ENCODE measurements around the gene ZNF613. TPM values are rescaled to one million over a fixed set of nuclear protein-coding genes. Genes with fewer than 3 reads are reported as not detected.
A peak's percentile ranks its signal among the peaks of the same experiment; 100 is the strongest.

ZNF613 gene
- total and polyA plus RNA-seq, 2 donors (not counting 3 experiments of a cell fraction or from before 2014, with no cell fraction given): 1.7 to 6.5 TPM

- dilution Hi-C loops (cut with MboI; ENCODE audit: extremely low pct_ligation_motif_present, low sequenced_read_pairs): no loop called here
- TF ChIP-seq MYC (IDR thresholded peaks at IDR 0.05; ENCODE audit: low read depth, low read length): no peak
- TF ChIP-seq MAX (IDR thresholded peaks at IDR 0.05; ENCODE audit: insufficient read depth, insufficient read length): no peak
- TF ChIP-seq CTCF (IDR thresholded peaks at IDR 0.05; ENCODE audit: extremely low read depth in 1 of 2, insufficient read depth in 1 of 2, low read depth in 1 of 2, low read length in 2 of 2): no peak
- TF ChIP-seq GATA2 (IDR thresholded peaks at IDR 0.05; ENCODE audit: insufficient read depth, insufficient read length, low read depth, low read length): peak; percentile 23
Measured at GRCh38 chr19:51927859-51928258, 587 bp downstream of the ZNF613 start.

GRCh38 chr19:51931921-51932320 is 4.6 kb downstream of the ZNF613 start:
- dilution Hi-C loops (cut with MboI; ENCODE audit: extremely low pct_ligation_motif_present, low sequenced_read_pairs) (no loop called here), intact Hi-C loops (cut with micrococcal nuclease) (no loop called here)
- ChIA-PET POLR2A (no interaction called here), CTCF (no interaction called here)
- DNase-seq (ENCODE audit: low read depth, low spot score): no peak
- no TSS peak for BruUV-seq (replicated peaks)
- TF ChIP-seq JUN (IDR thresholded peaks at IDR 0.05; ENCODE audit: borderline replicate concordance, insufficient read depth, insufficient read length, low read depth) (no peak), CTCF (IDR thresholded peaks at IDR 0.05; ENCODE audit: extremely low read depth in 1 of 2, insufficient read depth in 1 of 2, low read depth in 1 of 2, low read length in 2 of 2) (no peak), FOS (IDR thresholded peaks at IDR 0.05; ENCODE audit: borderline replicate concordance, insufficient read depth, low read length) (no peak), MAX (IDR thresholded peaks at IDR 0.05; ENCODE audit: insufficient read depth, insufficient read length) (no peak), POLR2AphosphoS5 (IDR thresholded peaks at IDR 0.05; ENCODE audit: insufficient read depth, low read depth, low read length) (no peak), POLR2A (IDR thresholded peaks at IDR 0.05; ENCODE audit: low read depth, low read length) (no peak), MYC (IDR thresholded peaks at IDR 0.05; ENCODE audit: low read depth, low read length) (no peak), GATA2 (IDR thresholded peaks at IDR 0.05; ENCODE audit: insufficient read depth, insufficient read length, low read depth, low read length) (no peak), EZH2 (IDR thresholded peaks at IDR 0.05; ENCODE audit: borderline replicate concordance, low read depth, low read length, severe bottlenecking) (no peak)
- Histone ChIP-seq H2AFZ (ENCODE audit: low read depth, low read length) (no peak overlapping the region), H3K4me1 (ENCODE audit: control insufficient read depth, extremely low read depth, insufficient read depth, low read length) (peaks cover 3% of the 10 kb centered on the region), H3K27ac (ENCODE audit: insufficient read depth, low read depth, low read length) (no peak overlapping the region), H3K79me2 (ENCODE audit: control insufficient read depth, insufficient read depth, low read length) (peaks cover 3% of the 10 kb centered on the region), H3K9me1 (replicated peaks; ENCODE audit: control insufficient read depth, extremely low read depth, insufficient read depth, low read length) (no peaks in the 10 kb centered on the region), H3K9me3 (replicated peaks; ENCODE audit: control insufficient read depth, insufficient read depth, low read length) (no peaks in the 10 kb centered on the region), H3K4me2 (ENCODE audit: insufficient read depth, low read length) (no peak overlapping the region), H4K20me1 (replicated peaks; ENCODE audit: control insufficient read depth, extremely low read depth, insufficient read depth, low read length) (no peaks in the 10 kb centered on the region), H3K9ac (replicated peaks; ENCODE audit: extremely low read depth, insufficient read depth, low read length) (no peak overlapping the region), H3K27me3 (ENCODE audit: control insufficient read depth in 2 of 2, insufficient read depth in 2 of 2, low read length in 2 of 2) (no peaks in the 10 kb centered on the region), H3K4me3 (replicated peaks in 1 of 3; ENCODE audit: insufficient read depth in 1 of 3, low read depth in 1 of 3, low read length in 3 of 3) (no peak overlapping the region), H3K36me3 (ENCODE audit: control insufficient read depth in 2 of 2, extremely low read depth in 1 of 2, insufficient read depth in 2 of 2, low read length in 2 of 2) (peaks cover 0 to 17% of the 10 kb centered on the region in 2 experiments)
- FAIRE-seq: no peak

More at GRCh38 chr19:51927859-51928258, 587 bp downstream of the ZNF613 start:
- Histone ChIP-seq H3K4me3 (replicated peaks in 1 of 3; ENCODE audit: insufficient read depth in 1 of 3, low read depth in 1 of 3, low read length in 3 of 3) (peak overlapping the region; percentile 52 to 82 (median 75)), H3K79me2 (ENCODE audit: control insufficient read depth, insufficient read depth, low read length) (peaks cover 3% of the 10 kb centered on the region), H3K27me3 (ENCODE audit: control insufficient read depth in 2 of 2, insufficient read depth in 2 of 2, low read length in 2 of 2) (no peaks in the 10 kb centered on the region), H3K9ac (replicated peaks; ENCODE audit: extremely low read depth, insufficient read depth, low read length) (peak overlapping the region; percentile 58), H3K27ac (ENCODE audit: insufficient read depth, low read depth, low read length) (peak overlapping the region; percentile 25), H3K9me1 (replicated peaks; ENCODE audit: control insufficient read depth, extremely low read depth, insufficient read depth, low read length) (no peaks in the 10 kb centered on the region), H3K4me1 (ENCODE audit: control insufficient read depth, extremely low read depth, insufficient read depth, low read length) (peaks cover 8% of the 10 kb centered on the region), H3K36me3 (ENCODE audit: control insufficient read depth in 2 of 2, extremely low read depth in 1 of 2, insufficient read depth in 2 of 2, low read length in 2 of 2) (peaks cover 0 to 2% of the 10 kb centered on the region in 2 experiments), H4K20me1 (replicated peaks; ENCODE audit: control insufficient read depth, extremely low read depth, insufficient read depth, low read length) (no peaks in the 10 kb centered on the region), H3K9me3 (replicated peaks; ENCODE audit: control insufficient read depth, insufficient read depth, low read length) (peaks cover 3% of the 10 kb centered on the region), H2AFZ (ENCODE audit: low read depth, low read length) (peak overlapping the region; percentile 93), H3K4me2 (ENCODE audit: insufficient read depth, low read length) (peak overlapping the region; percentile 74)
- no TSS peak for BruUV-seq (replicated peaks)
- ChIA-PET POLR2A (no interaction called here), CTCF (no interaction called here)
- FAIRE-seq (no peak), DNase-seq (ENCODE audit: low read depth, low spot score) (no peak)
- intact Hi-C loops (cut with micrococcal nuclease): loop anchor here (1.0 to 10.0 kb wide), 7 partner anchors 24 to 261 kb away; partner anchors contain the start of genes ZNF350, ZNF614, ZNF615 and ZNF616

Data from endothelial cell of umbilical vein (primary cell).